NCI-H2196 (cell line): ENCODE data around the gene BCAR3.

ENCODE experiments used
- DNase-seq: peaks from one replicate; lab custom pipeline; 2025; ENCODE audit not compliant: unreplicated experiment; lab: John Stamatoyannopoulos, UW

Gene BCAR3

DNA sequence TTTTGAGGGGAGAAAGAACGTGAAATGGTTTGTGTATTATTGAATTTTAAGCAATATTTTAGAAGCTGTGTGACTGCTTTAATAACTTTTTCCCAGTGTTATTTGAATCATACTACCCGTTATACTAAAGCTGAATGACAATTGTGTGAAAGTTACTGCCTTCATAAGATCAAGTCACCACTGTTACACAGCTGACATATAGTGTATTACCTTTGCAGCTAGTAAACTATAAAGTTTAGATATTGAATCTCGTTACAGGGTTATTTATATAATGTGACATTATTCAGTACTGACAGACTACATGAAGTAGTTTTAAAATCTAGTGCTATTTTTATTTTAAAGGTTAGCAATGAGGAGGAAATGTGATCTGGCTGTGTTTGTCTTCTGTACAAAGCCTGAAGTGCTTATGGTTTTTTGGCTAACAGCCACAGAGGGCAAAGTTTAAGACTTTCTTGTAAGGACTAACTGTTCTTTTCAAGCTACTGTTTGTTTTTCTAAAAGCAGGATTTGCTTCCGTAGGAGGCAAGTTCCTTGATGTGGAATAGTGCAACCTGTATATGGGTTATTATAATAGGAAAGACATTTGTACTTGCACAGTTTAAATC lies 127.6 kb downstream of the BCAR3 start:
- peak; percentile 52 for DNase-seq

GRCh38 chr1:93552741-93553455 lies 128.7 kb downstream of the BCAR3 start:
- peak; percentile 61 for DNase-seq

DNA sequence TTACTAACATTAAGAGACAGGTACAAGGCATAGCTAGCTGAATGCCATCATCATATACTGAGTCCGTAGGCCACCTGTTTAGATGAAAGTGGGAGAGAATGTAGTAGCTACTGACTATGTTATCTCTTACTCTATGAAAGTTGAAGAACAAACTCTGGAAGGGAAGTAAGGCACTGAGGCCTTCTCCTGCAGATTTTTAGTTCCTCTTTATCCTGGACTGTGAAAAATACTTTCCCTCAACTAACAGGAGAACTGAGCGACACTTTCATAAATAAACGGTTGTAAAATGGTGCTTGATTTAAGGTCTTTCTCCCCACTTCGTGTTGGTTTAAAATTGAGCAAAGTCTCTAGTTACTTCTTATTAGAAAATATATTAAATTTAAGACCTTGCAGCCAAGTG lies 131.8 kb downstream of the BCAR3 start:
- no peak for DNase-seq

DNA sequence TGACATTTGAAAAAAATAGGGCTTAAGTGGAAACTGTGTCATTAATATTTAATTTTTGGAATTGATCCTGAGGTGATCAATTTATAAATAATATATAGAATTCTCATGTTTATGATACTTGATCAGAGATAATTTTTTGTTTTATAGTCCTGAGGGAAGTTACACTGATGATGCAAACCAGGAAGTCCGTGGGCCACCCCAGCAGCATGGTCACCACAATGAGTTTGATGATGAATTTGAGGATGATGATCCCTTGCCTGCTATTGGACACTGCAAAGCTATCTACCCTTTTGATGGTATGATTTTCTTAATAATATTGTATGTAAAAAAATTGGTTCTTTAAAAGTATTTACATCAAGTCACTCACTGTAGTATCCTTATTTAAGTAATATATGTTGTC lies 132.5 kb downstream of the BCAR3 start:
- DNase-seq = no peak

- no peak for DNase-seq
Observed at GRCh38 chr1:93546162-93546863, 135.3 kb downstream of the BCAR3 start.

DNA sequence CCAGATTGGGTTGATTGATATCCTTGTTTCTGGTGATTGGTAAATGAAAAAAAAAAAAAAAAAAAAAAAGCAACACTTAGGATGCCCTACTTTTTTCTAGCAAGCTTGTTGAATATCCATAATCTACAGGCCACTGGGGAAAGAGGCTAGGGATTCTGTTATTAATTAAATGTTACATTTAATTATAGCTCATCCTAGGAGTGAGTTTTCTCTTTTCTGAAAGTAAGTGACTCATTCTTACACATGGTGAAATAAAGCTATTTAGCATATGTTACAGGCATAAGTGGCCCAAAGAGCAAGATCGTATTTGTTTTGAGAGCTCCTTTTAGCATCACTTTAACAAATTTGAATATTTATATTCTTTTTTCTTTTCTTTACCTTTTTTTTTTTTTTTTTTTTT lies 139.2 kb downstream of the BCAR3 start:
- DNase-seq = no peak

GRCh38 chr1:93541045-93541444 lies 140.6 kb downstream of the BCAR3 start:
- DNase-seq = no peak

GRCh38 chr1:93537924-93538323 lies 143.7 kb downstream of the BCAR3 start:
- no peak for DNase-seq

DNA sequence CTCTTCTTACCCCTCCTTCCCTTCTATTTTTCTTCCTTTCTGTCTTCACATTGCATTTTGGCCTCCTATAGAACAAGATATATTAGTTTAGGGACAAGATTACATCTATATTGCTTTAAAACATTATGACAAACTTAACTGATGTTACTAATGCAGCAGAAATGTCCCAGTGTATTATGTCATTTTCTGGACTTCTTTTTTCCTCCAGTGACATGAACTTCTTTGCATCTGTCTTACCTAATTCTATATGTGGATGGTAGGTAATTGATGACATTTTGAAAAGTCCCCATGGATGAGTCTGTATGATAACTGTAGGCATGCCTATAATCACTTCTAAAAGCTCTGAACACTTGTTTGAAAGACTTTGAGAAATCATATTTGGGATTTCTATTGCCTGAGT lies 144.2 kb downstream of the BCAR3 start:
- no peak for DNase-seq

DNA sequence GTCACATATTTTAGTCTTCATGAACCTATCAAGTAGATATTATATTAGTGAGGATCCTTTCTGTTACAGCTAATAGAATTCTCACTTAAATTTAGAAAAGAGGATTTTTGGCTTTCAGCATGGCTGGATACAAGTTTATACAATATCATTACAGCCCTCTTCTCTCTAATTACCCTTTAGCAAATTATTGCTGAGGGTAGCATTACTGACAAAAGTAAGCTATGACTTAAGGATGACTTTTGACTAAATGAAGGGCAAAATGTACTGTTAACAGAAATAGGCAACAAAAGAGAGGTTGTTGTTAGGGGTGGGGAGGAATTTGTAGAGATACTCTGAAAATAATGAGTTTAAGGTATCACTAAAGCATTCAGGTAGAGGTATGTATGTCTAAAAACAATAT lies 148.0 kb downstream of the BCAR3 start:
- DNase-seq = no peak

DNA sequence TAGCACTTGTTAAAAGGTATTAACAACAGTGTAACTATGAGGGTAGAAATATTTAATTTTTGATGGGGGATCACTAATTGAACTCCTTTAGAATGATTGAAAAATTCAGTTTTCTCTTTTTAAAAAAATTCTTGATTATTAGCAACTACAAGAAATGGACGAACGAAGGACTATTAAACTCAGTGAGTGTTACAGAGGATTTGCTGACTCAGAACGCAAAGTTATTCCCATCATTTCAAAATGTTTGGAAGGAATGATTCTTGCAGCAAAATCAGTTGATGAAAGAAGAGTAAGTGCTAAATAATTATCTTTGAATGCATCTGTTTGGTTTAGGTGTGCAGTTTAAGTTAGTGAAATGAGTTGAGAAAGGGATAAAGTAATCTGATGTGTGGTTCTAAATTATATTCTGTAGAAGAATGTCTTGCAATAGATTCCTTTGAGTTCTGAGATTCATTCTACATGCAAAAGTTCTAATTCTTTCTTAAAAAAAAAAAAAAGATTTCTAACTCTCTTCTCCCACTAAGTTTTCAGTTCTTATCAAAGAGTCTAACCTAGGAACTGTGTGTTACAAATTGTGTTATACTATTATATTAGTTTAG lies 148.8 kb downstream of the BCAR3 start:
- no peak for DNase-seq

GRCh38 chr1:93531193-93531592 lies 150.4 kb downstream of the BCAR3 start:
- DNase-seq = no peak

- no peak for DNase-seq
Observed at GRCh38 chr1:93528412-93528811, 153.2 kb downstream of the BCAR3 start.

DNA sequence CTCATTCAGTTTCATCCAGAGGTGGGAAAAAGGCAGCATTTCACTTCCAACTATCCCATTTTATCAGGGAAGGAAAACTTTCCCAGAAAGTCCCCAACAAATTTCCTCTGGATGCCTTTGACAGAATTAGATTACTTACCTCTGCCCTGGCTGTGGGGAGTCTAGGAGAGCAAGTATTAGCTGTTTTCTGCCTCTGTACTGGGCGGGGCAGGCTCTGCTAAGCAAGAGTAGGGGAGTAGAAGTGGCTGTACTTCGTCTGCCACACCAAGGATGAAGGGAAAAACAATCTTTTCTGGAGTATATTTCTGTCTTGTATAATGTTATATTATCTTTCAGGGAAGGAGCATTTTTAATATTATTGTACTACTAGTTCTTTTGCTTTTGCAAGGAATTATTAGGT lies 155.2 kb downstream of the BCAR3 start:
- no peak for DNase-seq

DNA sequence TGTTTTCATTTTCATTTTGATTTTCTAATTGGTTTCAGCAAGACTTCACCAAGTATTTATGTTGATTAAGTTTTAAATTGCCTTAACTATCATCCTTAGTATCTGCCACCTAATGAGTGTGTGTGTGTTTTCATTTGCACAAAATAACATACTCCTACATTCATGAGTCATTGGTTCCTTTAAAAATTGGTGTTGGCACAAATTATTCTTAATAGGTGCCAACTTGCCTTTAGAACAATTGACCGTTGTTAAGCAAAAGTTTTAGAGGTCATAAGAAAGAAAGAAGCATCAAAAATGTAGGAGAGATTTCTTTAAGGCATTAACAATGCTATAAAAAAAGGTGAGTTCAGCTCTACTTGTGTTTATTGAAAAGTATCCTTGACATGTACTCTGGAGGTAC lies 156.2 kb downstream of the BCAR3 start:
- no peak for DNase-seq

GRCh38 chr1:93522721-93523120 lies 158.9 kb downstream of the BCAR3 start:
- no peak for DNase-seq

GRCh38 chr1:93521618-93522017 lies 160.0 kb downstream of the BCAR3 start:
- DNase-seq = no peak

GRCh38 chr1:93519199-93519829 lies 162.3 kb downstream of the BCAR3 start:
- no peak for DNase-seq

DNA sequence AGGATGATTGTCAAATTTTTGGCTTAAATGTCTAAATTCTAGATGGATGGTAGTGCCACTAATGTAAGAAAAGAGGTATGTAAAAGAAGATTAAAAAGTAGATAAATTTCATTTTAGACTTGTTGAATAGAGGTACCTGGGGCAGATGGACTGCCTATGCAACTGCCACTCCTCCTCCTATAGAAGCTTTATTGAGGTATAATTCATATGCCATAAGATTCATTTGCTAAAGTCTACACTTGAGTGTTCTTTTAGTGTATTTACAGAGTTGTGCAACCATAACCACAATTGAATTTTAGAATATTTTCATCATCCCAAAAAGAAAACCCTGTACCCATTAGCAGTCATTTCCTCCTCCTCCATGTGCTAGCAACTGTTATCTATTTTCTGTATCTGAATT lies 163.1 kb downstream of the BCAR3 start:
- DNase-seq = no peak

GRCh38 chr1:93516164-93516563 lies 165.5 kb downstream of the BCAR3 start:
- no peak for DNase-seq
